NB4 (cell line): Measurements from ENCODE around the gene ANAPC7.
"Not testable (repeated sequence)": the region's sequence is repeated elsewhere in the genome, so short reads cannot be mapped to it uniquely, and the experiment has no call there.

Experiments
- DNase-seq: peaks from one replicate; pipeline ENCODE4 v3.0.0; 2010; ENCODE audit warnings: low read depth
- H3K4me3 ChIP-seq: one replicate; pipeline ENCODE4 v1.5.1; 2011; ENCODE audit warnings: mild to moderate bottlenecking, low read depth, low read length, moderate library complexity
- CTCF ChIP-seq: IDR thresholded peaks from one replicate; pipeline ENCODE4 v1.5.1; 2012; ENCODE audit warnings: low read depth, low read length
- MAX ChIP-seq: IDR thresholded peaks from 2 replicates; pipeline ENCODE4 v1.6.1; 2011; ENCODE audit warnings: low read depth, low read length
- MYC ChIP-seq: IDR thresholded peaks from 2 replicates; pipeline ENCODE4 v1.6.1; 2011; ENCODE audit warnings: low read depth, low read length
- POLR2A ChIP-seq: IDR thresholded peaks from 2 replicates; pipeline ENCODE4 v1.6.1; 2011; ENCODE audit warnings: mild to moderate bottlenecking; ENCODE audit not compliant: insufficient read length; ENCODE audit errors: extremely low read depth

The ANAPC7 gene

GRCh38 chr12:110431957-110432587, 28.6 kb upstream of the ANAPC7 start:
- TF ChIP-seq POLR2A (no peak), MAX (no peak), MYC (no peak), CTCF (no peak)
- no peak for DNase-seq
- H3K4me3 ChIP-seq = peak overlapping the region; percentile 52

GRCh38 chr12:110429676-110430075, 26.2 kb upstream of the ANAPC7 start:
- DNase-seq, H3K4me3 ChIP-seq: not testable (repeated sequence)

- no peak for DNase-seq
- TF ChIP-seq MYC = no peak
- no peak for TF ChIP-seq CTCF
- TF ChIP-seq POLR2A = no peak
- TF ChIP-seq MAX = no peak
- no peak overlapping the region for H3K4me3 ChIP-seq
Measured at GRCh38 chr12:110426406-110426805, 22.9 kb upstream of the ANAPC7 start.

GRCh38 chr12:110424237-110424636, 20.7 kb upstream of the ANAPC7 start:
- TF ChIP-seq POLR2A (no peak), MAX (no peak), MYC (no peak), CTCF (no peak)
- no peak overlapping the region for H3K4me3 ChIP-seq
- DNase-seq = no peak

GRCh38 chr12:110421701-110422100, 18.2 kb upstream of the ANAPC7 start:
- no peak for DNase-seq
- H3K4me3 ChIP-seq = no peak overlapping the region
- TF ChIP-seq CTCF (no peak), MYC (no peak), POLR2A (no peak), MAX (no peak)

- no peak overlapping the region for H3K4me3 ChIP-seq
- no peak for TF ChIP-seq MYC
- no peak for TF ChIP-seq CTCF
- no peak for TF ChIP-seq MAX
- TF ChIP-seq POLR2A = no peak
- DNase-seq = no peak
Measured at GRCh38 chr12:110421159-110421661, 17.7 kb upstream of the ANAPC7 start.

- DNase-seq, H3K4me3 ChIP-seq: not testable (repeated sequence)
Measured at GRCh38 chr12:110420644-110421043, 17.1 kb upstream of the ANAPC7 start.

- DNase-seq = peak; percentile 53
- H3K4me3 ChIP-seq = not testable (repeated sequence)
Measured at GRCh38 chr12:110417113-110417512, 13.6 kb upstream of the ANAPC7 start.

GRCh38 chr12:110410086-110410485, 6.6 kb upstream of the ANAPC7 start:
- not testable (repeated sequence) for DNase-seq, H3K4me3 ChIP-seq

- peak; percentile 81 for DNase-seq
- H3K4me3 ChIP-seq = not testable (repeated sequence)
Measured at GRCh38 chr12:110405126-110405662, 1.7 kb upstream of the ANAPC7 start.
